Nephron progenitor cell (in vitro differentiated cells): Measurements from ENCODE around the gene MOB1B.

Experiments used
- DNase-seq: peaks from one replicate; pipeline ENCODE4 v3.0.0; 2021
- H3K27ac Mint-ChIP-seq: 2 replicates; pipeline ENCODE4 v1.8.0; 2021; ENCODE audit warnings: mild to moderate bottlenecking, moderate library complexity, mixed read lengths
- H3K27me3 Mint-ChIP-seq: 2 replicates; pipeline ENCODE4 v1.8.0; 2021; ENCODE audit warnings: mild to moderate bottlenecking, low read depth, mixed read lengths; ENCODE audit not compliant: poor library complexity
- H3K36me3 Mint-ChIP-seq: 2 replicates; pipeline ENCODE4 v1.8.0; 2021; ENCODE audit warnings: low read depth, mixed read lengths
- H3K4me1 Mint-ChIP-seq: 2 replicates; pipeline ENCODE4 v1.8.0; 2021; ENCODE audit warnings: mixed read lengths
- H3K4me3 Mint-ChIP-seq: 2 replicates; pipeline ENCODE4 v1.8.0; 2021; ENCODE audit warnings: mild to moderate bottlenecking, moderate library complexity, mixed read lengths
- H3K9me3 Mint-ChIP-seq: 2 replicates; pipeline ENCODE4 v1.8.0; 2021; ENCODE audit warnings: mild to moderate bottlenecking, moderate library complexity, mixed read lengths
- TF ChIP-seq, protein P1 (sequence below): fragments of 200-600 bp; sonication (generic); IDR thresholded peaks from 2 replicates; pipeline ENCODE4 v1.5.0; 2021; ENCODE audit warnings: antibody characterized with exemption

The MOB1B gene

DNA sequence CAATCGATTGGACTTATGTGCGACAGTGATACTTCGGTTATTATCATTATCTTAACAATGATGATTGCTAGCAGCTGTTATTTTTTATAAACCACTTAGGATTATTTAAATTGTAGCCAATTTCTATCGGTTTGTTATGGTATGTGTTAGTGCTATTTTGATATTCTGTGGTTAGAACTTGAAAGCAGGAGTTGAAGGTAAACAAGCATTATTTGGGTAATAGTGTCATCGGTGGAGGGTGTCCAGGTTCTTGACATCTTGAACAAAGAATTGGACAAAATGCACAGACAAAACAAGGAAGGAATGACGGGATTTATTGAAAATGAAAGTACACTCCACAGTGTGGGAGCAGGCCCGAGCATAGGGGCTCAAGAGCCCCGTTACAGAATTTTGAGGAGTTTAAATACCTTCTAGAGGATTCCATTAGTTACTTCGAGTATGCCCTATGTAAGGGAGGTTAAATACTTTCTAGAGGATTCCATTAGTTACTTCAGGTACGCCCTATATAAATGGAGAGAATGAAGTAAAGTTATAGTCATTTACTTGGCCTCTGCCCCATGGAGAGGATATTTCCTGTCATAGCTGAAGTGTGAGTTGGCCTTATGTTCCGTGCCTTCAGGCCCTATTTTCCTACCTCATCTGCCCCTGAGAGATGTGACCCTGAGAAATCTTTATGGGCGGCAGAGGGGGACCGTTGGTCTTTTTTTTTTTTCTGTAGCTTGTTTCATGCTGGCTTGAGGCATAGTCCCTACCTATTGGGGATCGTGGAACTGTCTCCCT is 13.1 kb downstream of the MOB1B start:
- TF ChIP-seq, protein P1, sequence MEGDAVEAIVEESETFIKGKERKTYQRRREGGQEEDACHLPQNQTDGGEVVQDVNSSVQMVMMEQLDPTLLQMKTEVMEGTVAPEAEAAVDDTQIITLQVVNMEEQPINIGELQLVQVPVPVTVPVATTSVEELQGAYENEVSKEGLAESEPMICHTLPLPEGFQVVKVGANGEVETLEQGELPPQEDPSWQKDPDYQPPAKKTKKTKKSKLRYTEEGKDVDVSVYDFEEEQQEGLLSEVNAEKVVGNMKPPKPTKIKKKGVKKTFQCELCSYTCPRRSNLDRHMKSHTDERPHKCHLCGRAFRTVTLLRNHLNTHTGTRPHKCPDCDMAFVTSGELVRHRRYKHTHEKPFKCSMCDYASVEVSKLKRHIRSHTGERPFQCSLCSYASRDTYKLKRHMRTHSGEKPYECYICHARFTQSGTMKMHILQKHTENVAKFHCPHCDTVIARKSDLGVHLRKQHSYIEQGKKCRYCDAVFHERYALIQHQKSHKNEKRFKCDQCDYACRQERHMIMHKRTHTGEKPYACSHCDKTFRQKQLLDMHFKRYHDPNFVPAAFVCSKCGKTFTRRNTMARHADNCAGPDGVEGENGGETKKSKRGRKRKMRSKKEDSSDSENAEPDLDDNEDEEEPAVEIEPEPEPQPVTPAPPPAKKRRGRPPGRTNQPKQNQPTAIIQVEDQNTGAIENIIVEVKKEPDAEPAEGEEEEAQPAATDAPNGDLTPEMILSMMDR, result no peak
- H3K27me3 Mint-ChIP-seq, result no peaks in the 10 kb centered on the region
- H3K4me3 Mint-ChIP-seq, result no peak overlapping the region
- no peaks in the 10 kb centered on the region for H3K4me1 Mint-ChIP-seq
- peaks cover 86% of the 10 kb centered on the region for H3K36me3 Mint-ChIP-seq
- H3K9me3 Mint-ChIP-seq, result peaks cover 79% of the 10 kb centered on the region
- peak overlapping the region; percentile 47 for H3K27ac Mint-ChIP-seq
- no peak for DNase-seq

DNA sequence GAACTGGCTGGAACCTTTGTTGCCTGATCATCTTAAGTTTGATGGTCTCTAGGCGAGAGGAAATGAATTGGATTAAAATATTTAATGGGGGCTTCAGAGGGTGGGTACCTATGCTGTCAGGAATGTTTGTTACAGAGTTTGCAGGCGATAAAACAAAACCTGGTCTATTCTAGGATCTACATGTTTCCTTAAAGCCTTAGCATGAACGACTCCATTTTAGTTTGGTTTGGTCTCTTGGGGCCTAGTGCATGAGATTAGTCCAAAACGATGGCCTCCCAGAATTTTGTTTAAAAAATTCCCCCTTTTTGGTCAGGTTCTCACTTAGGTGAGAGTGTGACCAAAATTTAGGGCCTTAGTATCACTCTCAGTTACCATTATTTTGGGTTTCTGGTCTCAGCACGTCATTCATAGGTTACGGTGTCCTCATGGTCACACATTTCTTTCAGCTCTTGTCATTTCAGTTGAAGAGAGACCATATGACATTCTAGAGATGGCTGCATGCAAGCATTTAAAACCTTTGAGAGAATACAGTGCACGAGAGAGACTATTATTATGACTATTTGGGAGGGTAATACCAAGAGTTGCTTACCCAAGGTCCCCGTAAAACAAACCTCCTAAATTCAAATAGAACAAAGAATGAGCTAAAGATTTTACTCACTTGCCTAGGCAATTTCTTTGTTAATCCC is 13.8 kb downstream of the MOB1B start:
- Mint-ChIP-seq H3K4me1 (no peaks in the 10 kb centered on the region), H3K9me3 (peaks cover 87% of the 10 kb centered on the region), H3K36me3 (peaks cover 91% of the 10 kb centered on the region), H3K27me3 (no peaks in the 10 kb centered on the region), H3K4me3 (no peak overlapping the region), H3K27ac (no peak overlapping the region)
- no peak for DNase-seq
- TF ChIP-seq, protein P1, result no peak

DNA sequence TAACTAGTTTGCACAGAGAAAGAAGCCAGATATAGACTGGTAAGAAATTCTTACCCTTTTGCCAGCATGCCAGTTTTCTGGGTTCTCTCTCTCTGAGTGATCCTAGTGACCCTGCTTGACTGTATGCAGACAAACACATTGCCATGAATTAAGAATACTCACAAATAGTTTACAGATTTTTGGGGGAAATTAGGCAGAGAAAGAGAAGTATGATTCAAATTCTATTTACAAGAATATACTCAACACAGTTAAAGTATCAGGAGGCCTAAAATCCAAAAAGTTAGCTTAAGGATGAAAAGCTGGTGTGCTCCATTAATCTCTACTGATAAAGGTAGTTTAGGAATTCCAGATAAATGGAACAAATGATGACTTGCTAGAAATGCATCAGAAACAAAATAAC is 18.4 kb downstream of the MOB1B start:
- Mint-ChIP-seq H3K4me1 (peaks cover 22% of the 10 kb centered on the region), H3K36me3 (peaks cover 76% of the 10 kb centered on the region), H3K27me3 (no peaks in the 10 kb centered on the region), H3K9me3 (peaks cover 61% of the 10 kb centered on the region), H3K4me3 (no peak overlapping the region), H3K27ac (no peak overlapping the region)
- DNase-seq, result no peak
- TF ChIP-seq, protein P1, result no peak

DNA sequence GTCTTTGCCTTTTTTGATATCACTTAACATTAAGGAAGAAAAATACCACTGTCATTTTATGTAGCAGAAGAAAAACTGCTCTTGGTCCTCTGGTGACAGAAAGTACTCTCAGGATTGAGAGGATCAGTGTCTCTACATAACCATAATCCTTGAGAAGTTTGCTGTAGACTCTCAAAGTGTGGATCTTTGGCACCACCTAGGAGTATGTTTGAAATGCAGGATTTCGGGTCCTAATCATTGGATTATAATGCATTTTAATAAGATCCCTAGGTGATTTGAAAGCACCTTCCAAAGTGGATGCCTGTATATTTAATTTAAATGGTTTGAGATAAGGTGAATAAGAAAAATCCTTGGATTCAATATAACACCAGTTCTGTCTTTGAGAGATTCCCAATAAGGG is 23.2 kb downstream of the MOB1B start:
- Mint-ChIP-seq H3K9me3 (peaks cover 23% of the 10 kb centered on the region), H3K27ac (peak overlapping the region; percentile 81), H3K4me3 (no peak overlapping the region), H3K36me3 (peaks cover 77% of the 10 kb centered on the region), H3K27me3 (no peaks in the 10 kb centered on the region), H3K4me1 (peaks cover 45% of the 10 kb centered on the region)
- no peak for DNase-seq
- TF ChIP-seq, protein P1, result no peak

DNA sequence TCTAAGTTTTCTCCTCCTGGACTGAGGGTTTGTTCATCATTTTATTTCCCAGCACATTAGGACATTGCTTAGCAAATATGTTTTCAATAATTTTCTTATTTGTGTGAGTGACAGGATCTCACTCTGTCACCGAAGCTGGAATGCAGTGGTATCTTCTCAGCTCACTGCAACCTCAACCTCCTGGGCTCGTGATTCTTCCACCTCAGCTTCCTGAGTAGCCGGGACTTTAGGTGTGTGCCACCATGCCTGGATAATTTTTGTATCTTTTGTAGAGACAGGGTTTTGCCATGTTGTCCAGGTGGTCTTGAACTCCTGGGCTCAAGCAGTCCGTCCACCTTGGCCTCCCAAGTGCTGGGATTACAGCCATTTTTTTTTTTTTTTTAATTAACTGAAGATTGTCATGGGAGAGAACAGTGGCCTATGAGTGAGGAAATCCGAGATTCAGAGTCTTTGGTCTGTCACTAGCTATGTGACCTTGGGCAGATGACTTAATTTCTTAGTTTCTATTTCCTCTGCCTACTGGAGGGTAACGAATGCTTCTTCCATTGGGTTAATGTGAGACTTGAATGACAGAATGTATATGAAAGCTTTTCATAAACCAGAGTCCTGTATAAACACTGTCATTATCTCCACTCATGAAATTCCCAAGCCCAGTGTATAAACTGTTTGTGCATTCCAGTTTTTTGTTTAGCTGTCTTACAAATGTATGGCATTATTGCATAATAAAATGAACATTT is 23.9 kb downstream of the MOB1B start:
- no peak for DNase-seq
- H3K9me3 Mint-ChIP-seq, result peaks cover 16% of the 10 kb centered on the region
- peak overlapping the region; percentile 81 for H3K27ac Mint-ChIP-seq
- TF ChIP-seq, protein P1, result no peak
- H3K4me1 Mint-ChIP-seq, result peaks cover 50% of the 10 kb centered on the region
- H3K36me3 Mint-ChIP-seq, result peaks cover 78% of the 10 kb centered on the region
- H3K4me3 Mint-ChIP-seq, result no peak overlapping the region
- no peaks in the 10 kb centered on the region for H3K27me3 Mint-ChIP-seq
